GM18909 (cell line): Measurements from ENCODE around the gene KLF9.

Experiments
- ATAC-seq: cut with Tn5 transposase; IDR thresholded peaks from one replicate; pipeline ENCODE4 v1.9.1; 2021; ENCODE audit warnings: mild to moderate bottlenecking; ENCODE audit not compliant: unreplicated experiment, poor library complexity

Gene KLF9

DNA sequence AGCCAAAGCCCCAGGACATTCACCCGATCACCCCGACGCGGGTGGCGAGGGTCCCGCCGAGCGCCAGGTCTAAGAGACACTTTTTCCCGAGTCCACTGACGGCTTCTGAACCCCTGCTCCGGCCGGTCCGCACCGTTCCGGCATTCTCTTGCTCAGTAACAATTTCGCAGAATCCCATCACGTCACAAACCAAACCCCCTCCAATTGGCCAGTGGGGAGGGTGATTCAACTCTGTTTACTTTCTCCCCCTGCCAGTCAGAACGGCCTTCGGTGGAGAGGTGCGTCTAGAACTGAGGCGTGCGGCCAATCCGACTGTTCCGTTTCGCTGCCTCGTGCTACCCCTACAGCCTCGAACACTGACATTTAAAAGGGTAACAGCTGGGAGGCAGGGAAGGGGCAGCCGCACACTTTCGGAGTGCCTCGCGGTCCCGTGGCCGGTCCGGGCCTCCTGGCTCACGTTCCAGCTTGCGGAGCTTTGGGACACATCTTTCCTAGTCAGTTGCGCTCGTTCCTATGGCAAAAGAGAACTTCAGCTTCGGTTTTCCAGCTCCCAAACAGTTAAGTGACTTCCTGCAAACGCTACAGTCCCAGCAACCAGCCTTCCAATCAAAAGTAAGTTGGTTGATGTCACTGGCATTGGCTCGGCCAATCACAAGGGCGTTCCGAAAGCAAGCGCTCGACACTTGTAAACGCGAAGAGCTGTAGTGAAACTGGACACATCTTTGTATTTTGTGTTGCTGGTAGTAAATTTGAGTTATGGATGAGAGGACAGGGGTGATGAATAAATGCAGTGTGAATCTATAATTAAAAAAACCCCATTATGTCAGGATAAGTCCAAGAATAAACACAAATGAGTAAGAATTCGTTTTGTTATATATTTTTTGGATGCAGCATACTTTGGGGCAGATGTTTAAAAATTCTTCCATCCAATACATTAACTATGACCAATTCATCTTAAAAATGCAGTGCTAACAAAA, at the start of gene KLF9:
KLF9 (minus strand) TSS at position 859 of the 977 bp plus-strand sequence. CDS start 1,294 bp downstream, outside the sequence.
- ATAC-seq: peak; percentile 73

DNA sequence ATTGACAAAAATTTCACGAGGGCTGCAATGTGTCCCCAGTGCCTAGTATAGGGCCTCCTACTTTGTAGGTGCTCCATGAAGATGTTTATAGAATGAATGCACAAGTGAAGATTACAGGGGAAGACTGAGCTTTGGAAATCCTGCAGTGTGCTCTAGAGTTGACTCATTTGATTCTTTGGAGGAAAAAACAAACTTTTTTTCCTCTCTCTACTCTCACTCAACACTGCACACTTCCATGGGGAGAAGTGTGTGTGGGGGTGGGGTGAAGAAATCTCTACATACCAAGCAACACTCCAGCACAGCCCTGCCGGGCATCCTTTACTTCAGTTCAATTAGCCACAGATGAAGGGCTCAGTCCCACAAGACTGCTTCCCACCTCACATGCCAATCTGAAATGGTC, 49.4 kb upstream of the KLF9 start:
- no peak for ATAC-seq

DNA sequence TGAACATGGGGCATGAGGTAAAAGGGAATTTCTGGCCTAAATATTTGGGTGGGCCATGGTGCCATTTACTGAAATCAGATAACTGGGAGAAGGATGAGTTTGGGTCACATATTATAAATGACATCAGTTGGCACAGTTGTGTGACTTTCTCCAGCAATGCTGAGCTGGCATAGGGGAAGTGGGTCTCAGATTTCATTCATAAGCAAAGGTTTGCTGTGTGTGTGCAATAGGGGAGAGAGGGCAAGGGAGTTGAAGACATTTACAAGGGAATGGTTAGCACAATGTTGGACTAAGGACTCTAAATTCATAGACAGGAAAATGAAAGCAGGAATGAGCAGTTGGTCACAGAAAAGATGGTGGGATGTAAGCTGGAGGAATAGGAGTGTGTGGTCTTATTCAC, 47.8 kb upstream of the KLF9 start:
- ATAC-seq: no peak

DNA sequence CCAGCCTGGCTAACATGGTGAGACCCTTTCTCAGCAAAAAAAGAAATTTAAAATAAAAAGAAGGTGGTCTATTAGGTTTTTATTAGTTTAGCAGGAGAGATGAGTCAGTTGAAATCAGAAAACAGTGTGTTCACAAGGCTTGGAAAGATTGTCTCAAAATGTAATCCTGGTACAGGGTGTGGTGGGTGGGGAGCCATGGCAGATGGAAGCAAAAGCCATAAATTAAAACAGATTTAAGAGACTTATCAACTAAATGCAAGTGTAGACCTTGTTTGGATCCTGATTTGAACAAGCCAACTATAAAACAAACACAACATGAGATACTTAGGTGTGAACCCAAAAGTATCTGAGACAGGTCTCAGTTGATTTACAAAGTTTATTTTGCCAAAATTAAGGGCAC, 42.8 kb upstream of the KLF9 start:
- no peak for ATAC-seq

DNA sequence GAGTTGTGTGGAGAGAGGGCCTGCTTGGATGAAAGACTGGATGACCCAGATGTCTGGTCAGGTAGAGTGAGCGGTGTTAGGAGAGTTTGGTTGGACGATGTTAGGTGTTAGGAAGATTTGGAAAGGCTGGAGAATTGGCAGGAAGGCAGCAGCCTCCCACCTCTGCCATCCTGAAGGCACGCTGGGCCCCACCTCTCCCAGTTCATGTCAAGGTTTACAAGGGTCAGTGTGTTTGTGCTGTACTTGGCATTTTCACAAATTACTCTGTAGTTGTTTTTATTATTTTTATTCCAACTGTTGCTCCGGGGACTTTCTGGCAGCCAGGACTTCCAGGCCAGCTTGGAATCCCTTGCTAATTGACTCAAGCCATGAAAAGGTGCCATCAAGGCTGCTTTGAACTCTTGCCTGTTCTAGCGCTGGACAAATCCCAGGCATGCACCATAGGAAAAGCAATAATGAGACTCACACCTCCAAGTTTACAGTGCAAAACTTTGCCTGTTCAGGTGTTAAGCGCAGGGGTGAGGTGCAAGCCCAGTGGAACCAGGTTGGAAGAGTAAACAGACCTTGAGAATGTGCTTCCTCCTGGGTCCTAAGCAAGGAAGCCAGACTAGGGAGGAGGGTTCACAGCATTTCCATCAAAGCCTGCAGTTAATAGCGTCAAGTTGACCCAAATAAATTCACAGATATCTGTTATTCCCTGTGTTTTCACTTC, 41.7 kb upstream of the KLF9 start:
- no peak for ATAC-seq

DNA sequence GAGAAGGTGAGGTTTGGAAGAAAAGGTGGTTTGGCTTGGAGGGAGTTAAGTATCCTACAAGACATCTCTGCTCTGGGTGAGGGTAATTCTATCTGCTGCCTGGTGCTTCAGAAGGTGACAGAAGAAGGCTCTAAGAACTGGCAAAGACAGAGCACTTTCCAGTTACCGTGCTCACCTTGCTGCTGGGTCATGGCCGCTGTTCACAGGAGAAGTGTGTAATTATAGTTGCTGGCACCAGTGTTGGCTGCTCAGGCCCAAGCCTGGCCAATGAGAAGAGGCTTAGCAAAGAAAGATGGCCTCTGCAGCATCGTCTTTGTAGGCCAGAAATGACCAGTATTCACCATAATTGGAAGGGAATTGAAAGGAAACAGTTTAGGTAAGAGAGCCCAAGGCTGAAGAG, 37.9 kb upstream of the KLF9 start:
- ATAC-seq: no peak

DNA sequence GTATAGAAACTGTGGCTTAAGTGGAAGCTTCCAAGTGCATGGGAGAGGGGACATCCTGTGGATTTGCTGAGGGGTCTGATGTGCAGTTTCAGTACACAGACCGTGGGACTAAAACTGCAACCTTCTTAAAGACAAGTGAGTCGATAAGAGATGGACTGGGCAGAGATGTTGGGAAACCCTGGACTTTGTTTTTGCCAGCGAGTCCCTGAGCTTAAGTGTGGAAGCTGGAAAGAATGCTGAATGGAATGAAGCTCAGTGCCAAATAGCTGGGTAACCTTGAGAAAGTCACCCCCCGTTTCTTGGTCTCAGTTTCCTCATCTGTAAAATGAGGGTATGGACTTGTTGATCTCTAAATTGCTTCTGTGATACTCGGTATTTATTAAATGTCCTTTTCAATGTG, 37.3 kb upstream of the KLF9 start:
- no peak for ATAC-seq

DNA sequence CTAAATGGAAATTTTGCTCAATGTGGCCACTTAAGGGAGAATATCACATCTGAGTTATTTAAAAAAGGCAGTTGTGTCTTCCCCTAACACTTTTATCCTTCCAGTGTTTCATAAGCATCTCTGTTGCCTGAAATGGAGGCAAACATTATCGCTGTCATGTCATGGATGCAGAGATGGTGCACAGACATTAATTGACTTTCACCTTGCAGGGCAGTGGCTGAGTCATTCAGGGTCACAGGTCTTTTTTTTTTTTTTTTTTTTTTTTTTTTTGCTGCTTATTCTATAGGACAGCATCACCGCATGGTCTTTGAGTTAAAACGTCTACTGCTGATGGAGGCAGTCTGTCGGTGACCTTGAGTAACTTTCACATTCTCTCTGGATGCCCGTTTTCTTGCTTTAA, 36.3 kb upstream of the KLF9 start:
- no peak for ATAC-seq

DNA sequence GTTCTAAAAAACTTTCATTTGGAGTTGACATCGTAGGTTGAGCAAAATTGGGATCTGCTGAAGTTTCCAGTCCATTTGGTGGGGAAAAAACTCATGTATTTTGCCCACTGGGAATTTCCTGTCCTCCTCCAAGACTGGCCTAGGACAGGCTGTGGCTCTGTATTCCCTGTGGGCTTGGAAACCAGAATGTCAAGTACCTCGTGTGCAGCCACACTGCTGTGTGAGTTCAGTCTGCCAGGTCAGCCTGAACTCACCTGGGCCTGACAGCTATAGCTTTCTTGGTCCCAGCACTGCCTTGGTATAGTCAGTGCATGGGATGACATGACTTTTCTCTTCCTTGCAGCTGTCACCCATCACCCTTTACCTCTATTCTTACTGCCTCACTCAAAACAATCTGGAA, 35.0 kb upstream of the KLF9 start:
- ATAC-seq: no peak

DNA sequence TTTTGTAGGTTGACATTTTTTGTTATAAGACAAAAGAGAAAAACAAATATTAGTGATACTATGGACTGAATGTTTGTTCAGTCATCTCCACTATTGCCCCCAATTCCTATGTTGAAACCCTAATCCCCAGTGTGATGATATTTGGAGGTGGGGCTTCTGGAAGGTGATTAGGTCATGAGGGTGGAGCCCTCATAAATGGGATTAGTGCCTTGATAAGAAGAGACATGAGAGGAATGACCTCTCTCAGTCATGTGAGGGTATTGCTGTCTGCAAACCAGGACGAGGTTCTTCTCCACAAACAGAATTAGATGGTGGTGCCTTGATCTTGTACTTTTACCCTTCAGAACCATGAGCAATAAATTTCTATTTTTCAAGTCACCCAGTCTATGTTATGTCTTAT, 34.5 kb upstream of the KLF9 start:
- no peak for ATAC-seq

DNA sequence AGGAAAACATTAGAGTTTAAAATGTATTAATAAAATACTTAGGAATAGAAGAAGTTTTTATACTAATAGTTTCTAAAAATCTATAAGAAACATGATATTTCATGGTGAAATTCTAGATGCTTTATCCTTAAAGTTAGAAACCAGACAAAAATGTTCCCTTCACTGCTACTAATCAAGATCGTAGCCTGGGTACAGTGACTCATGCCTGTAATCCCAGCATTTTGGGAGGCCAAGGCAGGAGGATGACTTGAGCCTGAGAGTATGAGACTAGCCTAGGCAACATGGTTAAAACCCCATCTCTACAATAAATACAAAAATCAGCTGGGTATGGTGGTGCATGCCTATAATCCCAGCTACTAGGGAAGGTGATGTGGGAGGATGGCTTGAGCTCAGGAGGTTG, 30.4 kb upstream of the KLF9 start:
- no peak for ATAC-seq

DNA sequence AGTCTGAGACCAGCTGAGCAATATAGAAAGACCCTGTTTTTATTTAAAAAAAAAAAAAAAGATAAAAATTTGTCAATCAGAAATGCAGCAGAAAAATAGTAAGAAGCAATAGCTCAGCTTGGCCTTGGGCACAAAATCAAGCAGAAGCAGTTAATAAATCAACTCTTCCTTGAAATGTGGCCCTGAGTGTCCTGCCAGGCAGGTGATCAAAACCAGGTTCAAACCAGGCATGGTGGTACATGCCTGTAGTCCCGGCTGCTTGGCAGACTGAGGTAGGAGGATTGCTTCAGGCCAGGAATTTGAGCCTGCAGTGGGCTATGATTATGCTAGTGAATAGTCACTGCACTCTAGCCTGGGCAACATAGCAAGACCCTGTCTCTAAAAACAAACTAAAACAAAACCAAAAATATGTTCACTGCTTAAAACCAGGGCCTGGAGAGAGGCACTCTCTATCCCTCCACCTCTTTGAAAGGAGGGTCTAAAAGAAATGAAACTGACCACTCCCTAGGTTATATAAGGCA, 27.9 kb upstream of the KLF9 start:
- ATAC-seq: no peak

DNA sequence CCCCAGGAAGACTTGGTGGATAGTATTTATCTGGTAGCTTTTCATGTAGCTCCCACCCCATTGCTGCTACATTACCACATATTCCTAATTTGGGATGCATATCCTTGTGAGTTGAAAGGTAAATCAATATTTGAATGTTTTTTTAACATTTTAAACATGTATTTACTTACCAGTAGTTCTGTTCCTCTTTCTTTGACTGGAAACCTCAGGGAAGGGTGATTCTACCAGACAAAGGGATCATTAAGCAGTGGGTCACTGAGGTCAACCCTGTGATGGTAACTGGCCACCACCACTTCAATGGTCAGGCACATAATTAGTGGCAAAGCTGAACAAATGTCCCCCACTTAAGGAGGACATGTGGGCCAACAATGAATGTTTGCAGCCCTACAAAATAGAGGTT, 27.2 kb upstream of the KLF9 start:
- no peak for ATAC-seq

DNA sequence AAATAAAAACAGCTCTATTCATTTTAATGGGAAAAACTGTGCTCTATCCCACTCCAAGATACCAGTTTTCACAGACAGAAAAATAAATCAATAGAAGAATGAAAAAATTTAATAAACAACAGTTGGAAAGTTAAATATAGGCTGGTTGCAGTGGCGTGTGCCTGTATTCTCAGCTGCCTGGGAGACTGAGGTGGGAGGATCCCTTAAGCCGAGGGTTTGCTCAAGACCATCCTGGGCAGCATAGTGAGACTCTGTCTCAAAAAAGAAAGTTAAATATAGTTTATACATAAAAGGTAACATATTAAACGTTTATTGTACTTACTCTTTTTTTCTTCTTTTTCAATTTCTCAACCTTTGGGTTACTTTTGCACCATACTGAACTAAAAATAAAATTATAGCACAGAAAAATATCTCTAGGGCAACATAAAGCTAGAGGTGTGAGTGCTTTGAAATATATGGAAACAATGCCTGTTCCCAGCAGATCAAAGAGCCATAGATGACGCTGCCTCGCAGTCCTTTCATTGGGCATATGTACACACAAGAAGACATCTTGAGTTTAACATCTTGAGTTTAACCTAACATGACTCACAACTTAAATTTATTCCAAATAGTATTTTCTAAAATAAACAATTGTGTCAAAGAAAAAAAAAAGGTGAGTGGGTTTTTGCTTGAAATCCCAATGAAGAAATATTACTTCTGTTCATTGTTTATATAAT, 25.7 kb upstream of the KLF9 start:
- no peak for ATAC-seq

DNA sequence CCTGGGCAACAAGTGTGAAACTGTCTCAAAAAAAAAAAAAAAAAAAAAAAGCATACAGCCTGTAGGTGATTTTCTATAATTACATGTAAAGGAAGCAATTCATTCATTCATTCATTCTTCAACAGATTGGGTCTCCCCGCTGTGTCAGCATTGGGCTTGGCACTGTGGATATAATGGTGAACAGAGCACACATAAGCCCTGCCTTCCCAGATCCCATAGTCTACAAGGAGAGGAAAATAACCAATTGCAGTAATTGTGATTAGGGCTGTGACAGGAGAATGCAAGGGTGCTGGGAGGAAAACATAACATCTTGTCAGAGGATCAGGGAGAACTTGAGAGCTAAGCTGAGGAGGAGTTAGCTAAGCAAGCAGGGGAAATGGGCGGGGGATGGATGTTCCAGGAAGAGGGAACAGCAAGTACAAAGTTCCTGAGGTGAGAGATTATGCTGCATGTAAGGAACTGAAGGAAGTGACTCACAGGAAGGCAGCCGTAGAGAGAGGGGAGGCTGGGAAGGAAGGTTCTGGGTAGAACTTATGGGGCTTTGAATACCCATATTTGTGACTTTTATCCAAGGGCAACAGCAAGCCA, 24.0 kb upstream of the KLF9 start:
- ATAC-seq: no peak

DNA sequence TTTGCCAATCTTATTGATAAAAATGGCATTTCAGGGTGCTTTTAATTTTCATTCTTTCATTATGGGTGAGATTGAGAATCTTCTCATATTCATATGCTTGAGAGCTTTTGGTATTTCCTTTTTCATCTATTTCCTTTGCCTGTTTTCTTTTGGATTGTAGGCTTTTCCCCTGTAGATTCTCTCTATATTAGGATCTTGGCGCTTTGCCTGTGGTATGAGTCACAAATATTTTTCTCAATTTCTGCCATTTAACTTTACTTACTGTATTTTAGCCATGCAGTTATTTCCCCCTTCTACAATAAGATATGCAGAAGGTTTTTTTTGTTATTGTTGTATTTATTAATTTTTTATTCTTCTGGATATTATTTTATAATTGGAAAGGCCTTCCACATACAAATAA, 21.5 kb upstream of the KLF9 start:
- no peak for ATAC-seq

DNA sequence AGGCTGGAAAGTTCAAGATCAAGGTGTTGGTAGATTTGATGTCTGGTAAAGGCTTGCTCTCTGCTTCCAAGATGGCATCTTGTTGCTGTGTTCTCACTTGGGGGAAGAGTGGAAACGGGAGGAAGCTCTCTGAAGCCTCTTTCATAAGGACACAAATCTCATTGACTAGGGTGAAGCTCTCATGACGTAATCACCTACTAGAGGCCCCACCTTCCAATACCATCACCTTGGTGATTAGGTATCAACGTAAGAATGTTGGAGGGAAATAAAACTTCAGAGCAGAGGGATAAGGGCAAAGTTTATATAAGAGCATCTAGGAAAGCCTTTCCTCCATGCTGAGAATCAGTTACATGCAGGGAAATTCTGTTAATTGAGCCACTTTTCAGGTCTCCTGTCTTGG, 15.4 kb upstream of the KLF9 start:
- ATAC-seq: no peak

DNA sequence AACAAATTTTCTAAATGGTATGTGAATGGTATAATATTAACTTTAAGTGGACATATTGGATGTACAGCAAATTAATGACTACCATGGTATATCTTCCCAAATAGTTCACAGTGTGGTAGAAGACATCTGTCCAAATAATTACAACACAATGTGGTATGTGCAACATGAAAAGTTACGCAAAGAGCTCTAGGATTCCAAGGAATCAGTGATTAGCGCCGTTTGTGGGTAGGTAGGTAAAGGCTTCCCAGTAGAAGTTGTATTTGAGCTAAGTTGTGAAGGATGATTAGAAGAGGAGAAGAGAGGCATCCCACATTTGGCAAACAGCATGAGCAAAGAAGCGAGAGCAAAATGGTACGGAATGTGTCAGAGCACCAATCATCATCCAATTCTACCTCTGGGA, 14.3 kb upstream of the KLF9 start:
- ATAC-seq: no peak

DNA sequence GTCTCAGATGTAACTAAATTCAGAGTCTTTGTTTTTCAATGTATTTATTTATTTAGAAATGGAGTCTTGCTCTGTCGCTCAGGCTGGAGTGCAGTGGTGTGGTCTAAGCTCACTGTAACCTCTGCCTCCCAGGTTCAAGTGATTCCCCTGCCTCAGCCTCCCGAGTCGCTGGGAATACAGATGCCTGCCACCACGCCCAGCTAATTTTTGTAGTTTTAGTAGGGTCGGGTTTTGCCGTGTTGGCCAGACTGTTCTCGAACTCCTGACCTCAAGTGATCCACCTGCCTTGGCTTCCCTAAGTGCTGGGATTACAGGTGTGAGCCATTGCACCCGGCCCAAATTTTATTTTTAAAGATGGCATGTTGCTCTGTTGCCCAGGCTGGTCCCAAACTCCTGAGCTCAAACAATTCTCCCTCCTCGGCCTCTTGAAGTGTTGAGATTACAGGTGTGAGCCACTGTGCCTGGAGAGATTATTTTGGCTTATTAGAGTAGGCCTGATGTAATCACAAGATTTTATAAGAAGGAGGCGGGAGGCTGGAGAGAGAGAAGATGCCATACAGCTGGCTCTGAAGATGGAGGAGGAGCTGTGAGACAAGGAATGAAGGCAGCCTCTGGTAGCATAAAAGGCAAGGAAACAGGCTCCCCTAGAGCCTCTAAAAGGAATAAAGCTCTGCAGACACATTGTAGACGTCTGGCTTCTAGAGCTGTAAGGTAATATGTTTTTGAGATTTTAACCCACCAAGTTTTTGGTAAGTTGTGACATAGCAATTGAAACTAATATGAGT, 12.9 kb upstream of the KLF9 start:
- ATAC-seq: no peak

DNA sequence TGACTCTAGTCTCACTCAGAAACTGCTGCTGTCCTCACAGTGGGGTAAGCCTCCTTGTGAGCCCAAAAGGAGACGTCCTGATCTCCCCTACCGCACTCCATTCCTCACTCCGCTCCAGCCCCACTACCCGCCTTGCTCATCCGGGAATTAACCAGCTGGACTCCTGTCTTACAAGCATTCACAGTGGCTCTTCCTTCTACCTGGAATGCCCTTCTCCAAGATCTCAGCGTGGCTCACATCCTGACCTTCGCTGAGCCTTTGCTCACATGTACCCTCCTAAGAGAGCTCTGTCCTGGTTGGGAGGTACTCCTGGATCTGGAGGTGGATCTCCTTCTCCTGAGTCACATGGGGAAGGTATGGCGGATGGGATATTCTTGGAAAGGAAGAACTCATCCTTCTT, 10.7 kb upstream of the KLF9 start:
- no peak for ATAC-seq
